G401.6 (cell line): ENCODE data around the gene CNNM2.

Source experiments
- FAIRE-seq: peaks from 2 replicates; lab custom pipeline; 2012; peaks lifted over from hg19 to GRCh38; lab: Jason Lieb, UNC

Gene CNNM2

GRCh38 chr10:102917962-102918816, at the start of gene CNNM2:
Gene CNNM2 (plus strand): TSS chr10:102918294. CDS start chr10:102918481, 187 bp downstream.
- FAIRE-seq: peak; percentile 99

GRCh38 chr10:102868911-102869257, 49.2 kb upstream of the CNNM2 start:
- no peak for FAIRE-seq

DNA sequence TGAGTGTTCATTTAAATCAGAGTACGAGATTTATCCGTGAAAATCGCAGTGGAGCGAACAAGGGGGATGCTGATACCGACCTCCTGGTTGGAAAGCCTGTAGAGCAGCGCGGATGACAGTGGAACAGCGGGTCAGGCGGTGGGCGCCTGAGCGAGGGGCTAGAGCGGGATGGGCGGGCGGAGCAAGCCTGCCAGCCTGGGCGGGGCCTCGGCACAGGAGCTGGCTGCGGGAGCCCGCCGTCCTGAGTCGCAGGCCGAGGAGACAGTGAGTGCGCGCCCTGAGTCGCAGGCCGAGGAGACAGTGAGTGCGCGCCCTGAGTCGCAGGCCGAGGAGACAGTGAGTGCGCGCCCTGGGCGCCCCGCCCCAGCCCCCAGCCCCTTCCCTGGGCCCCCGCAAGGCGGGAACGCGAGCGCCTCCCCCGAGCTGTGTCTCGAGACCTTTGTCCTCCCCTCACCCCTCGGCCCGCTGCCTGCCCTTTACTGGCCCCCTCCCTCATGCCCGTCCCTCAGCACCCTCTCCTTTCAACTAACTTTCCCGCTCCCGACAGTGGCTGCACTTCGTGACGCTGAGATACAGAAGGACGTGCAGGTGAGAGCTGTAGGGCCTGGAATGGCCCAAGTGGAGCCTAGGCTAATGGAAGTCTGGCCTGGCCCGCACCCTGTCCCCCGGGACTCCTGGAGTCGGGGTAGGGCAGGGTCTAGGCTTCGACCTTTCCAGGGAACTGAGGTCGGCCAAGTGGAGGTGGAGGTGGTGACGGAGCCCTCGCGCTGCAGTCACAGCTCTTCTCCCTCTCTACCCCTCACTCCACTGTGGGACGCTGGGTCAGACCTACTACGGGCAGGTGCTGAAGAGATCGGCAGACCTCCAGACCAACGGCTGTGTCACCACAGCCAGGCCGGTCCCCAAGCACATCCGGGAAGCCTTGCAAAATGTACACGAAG, 48.6 kb upstream of the CNNM2 start, which contains the start of gene AS3MT:
AS3MT (plus strand) TSS at position 213 of the 941 bp plus-strand sequence; CDS start at position 336, 123 bp downstream.
- FAIRE-seq: no peak

DNA sequence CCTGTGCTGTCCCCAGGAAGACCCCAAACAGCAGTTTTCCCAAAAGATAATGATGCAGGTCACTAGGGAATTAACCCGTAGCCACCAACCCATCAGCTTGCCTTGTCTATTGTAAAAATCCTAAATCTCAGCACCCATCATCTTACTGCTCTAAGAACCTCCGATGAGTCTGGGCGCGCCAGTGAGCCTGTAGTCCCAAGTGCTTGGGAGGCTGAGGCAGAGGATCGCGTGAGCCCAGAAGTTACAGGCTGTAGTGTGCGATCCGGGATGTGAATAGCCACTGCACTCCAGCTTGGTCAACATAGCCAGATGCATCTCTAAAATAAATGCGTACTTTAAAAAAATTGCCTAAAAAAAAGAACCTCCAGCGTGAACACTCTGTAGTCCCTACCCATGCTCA, 47.9 kb upstream of the CNNM2 start:
- FAIRE-seq: no peak

GRCh38 chr10:102872163-102872562, 45.9 kb upstream of the CNNM2 start:
- FAIRE-seq: no peak

DNA sequence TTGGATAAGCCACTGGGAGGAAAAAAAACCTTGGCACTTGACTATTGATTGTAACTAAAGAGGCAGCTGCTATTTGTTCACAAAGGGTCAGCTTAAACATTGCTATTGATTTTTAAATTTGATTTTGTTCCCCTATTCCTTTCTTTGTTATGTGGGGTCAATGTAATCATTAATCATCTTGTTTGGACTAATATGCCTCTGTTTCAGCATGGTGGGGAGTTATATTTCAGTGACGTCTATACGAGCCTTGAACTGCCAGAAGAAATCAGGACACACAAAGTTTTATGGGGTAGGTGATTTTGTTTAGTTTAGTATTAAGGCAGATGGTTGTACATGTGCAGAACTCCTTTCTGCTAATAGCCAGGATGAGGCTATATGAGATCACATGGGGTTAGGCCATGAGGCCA, 41.3 kb upstream of the CNNM2 start:
- no peak for FAIRE-seq

GRCh38 chr10:102878629-102879028, 39.5 kb upstream of the CNNM2 start:
- FAIRE-seq: no peak

DNA sequence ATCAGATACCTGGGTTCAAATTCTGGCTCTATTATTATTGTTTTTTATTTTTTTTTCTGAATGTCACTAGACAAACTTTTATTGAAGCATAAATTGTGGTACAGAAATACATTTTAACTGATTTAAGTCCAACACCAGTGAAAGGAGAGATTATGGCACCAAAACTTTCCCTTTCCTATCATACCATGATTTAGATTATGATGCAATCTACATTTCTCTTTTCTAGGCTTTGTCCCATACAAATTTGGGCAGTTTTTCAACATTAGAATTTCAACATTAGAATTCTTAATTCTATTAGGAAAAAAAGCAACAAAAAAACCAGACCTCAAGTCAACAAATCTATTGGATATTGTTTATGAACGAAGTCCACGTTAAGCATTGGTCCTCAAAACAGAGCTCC, 37.8 kb upstream of the CNNM2 start:
- no peak for FAIRE-seq

- FAIRE-seq: no peak
Observed at GRCh38 chr10:102888048-102888447, 30.0 kb upstream of the CNNM2 start.

GRCh38 chr10:102894466-102895213, 23.5 kb upstream of the CNNM2 start:
- no peak for FAIRE-seq

GRCh38 chr10:102900006-102900405, 18.1 kb upstream of the CNNM2 start:
- FAIRE-seq: no peak

- no peak for FAIRE-seq
Observed at GRCh38 chr10:102904346-102904745, 13.7 kb upstream of the CNNM2 start.

DNA sequence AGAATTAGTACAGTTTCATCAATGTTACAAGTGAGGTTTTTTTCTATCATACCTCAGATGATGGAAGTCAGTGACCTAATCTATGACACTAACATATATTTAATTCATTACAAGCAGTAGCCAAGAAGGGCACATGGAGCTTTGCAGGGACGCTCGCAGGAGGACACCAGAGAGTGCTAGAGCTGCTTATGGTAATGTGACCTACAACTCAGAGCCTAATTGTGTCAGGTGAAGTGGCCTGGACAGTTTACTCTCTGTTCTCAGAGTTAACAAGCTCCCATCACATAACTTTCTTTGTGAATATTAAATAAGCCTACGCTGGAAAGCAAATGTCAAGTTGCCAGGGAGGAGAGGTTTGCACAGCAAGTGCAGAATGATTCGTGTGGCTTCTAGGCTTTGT, 11.6 kb upstream of the CNNM2 start:
- FAIRE-seq: no peak

GRCh38 chr10:102914781-102915180, 3.3 kb upstream of the CNNM2 start:
- FAIRE-seq: no peak

DNA sequence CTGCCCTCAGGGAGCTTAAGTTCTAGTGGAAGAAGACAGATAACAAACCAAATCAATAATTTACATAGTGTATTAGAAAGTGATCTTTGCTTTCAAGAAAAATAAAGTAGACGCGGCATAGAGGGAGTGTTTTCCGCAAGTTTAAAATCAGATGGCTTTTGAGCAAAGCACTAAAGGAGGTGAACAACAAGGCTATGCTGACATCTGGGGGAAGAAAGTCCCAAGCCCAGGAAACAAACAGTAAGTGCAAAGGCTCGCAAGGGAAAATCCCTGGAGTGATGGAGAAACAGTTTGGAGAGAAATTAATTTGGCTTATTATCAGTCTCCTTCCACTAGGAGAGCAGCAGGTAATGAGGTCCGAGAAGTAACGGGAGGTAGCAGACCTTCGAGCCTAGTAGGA, 1.9 kb upstream of the CNNM2 start:
- no peak for FAIRE-seq

- no peak for FAIRE-seq
Observed at GRCh38 chr10:102917314-102917961, 656 bp upstream of the CNNM2 start.

DNA sequence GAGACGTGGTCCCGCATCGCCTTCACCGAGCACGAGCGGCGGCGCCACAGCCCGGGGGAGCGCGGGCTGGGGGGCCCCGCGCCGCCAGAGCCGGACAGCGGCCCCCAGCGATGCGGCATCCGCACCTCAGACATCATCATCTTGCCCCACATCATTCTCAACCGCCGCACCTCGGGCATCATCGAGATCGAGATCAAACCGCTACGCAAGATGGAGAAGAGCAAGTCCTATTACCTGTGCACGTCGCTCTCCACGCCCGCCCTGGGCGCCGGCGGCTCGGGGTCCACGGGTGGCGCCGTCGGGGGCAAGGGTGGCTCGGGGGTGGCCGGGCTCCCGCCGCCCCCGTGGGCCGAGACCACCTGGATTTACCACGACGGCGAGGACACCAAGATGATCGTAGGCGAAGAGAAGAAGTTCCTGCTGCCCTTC, 737 bp downstream of the CNNM2 start:
- FAIRE-seq: no peak

DNA sequence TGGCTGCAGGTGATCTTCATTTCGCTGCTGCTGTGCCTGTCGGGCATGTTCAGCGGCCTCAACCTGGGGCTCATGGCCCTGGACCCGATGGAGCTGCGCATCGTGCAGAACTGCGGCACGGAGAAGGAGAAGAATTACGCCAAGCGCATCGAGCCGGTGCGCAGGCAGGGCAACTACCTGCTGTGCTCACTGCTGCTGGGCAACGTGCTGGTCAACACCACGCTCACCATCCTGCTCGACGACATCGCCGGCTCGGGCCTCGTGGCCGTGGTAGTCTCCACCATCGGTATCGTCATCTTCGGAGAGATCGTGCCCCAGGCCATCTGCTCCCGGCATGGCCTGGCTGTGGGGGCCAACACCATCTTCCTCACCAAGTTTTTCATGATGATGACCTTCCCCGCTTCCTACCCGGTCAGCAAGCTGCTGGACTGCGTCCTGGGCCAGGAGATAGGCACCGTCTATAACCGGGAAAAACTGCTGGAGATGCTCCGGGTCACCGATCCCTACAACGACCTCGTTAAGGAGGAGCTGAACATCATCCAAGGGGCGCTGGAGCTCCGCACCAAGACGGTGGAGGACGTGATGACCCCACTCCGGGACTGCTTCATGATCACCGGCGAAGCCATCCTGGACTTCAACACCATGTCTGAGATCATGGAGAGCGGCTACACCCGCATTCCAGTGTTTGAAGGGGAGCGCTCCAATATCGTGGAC, 1.3 kb downstream of the CNNM2 start:
- no peak for FAIRE-seq

GRCh38 chr10:102919992-102920739, 2.1 kb downstream of the CNNM2 start:
- no peak for FAIRE-seq

GRCh38 chr10:102923601-102924000, 5.5 kb downstream of the CNNM2 start:
- no peak for FAIRE-seq
